PC-9 (cell line): ENCODE data around the gene CTTNBP2. TPM values are rescaled to one million over a fixed set of nuclear protein-coding genes. Genes with fewer than 3 reads are reported as not detected.
A peak's percentile ranks its signal among the peaks of the same experiment; 100 is the strongest.

ENCODE experiments used
- BruUV-seq: library from RNA; stranded (reverse); fragments of 400-500 nt; replicated peaks from 2 replicates; lab custom pipeline; 2021; lab: Mats Ljungman, UMichigan
- CTCF ChIA-PET: fragments of 300-600 bp; sonication (Branson Sonifier 250); formaldehyde crosslinking; loops from one replicate; lab custom pipeline; 2022; ENCODE audit warnings: antibody characterized with exemption; lab: Charles Lee
- POLR2A ChIA-PET: fragments of 300-600 bp; sonication (Branson Sonifier 250); formaldehyde crosslinking; loops from one replicate; lab custom pipeline; 2022; ENCODE audit warnings: antibody characterized with exemption; ENCODE audit not compliant: unreplicated experiment; lab: Charles Lee
- DNase-seq, 2 experiments: peaks; one replicate each; pipeline versions ENCODE4 v3.0.0 to v3.0.0-alpha.2; 2015 to 2022; ENCODE audit warnings: mixed read lengths in 1 of 2
- H2AFZ ChIP-seq: fragments of 200-600 bp; sonication (generic); 2 replicates; pipeline ENCODE4 v1.8.1; 2017; ENCODE audit warnings: antibody characterized with exemption
- H3F3A ChIP-seq: fragments of 200-600 bp; sonication (generic); 2 replicates; pipeline ENCODE4 v1.8.1; 2017; ENCODE audit warnings: antibody characterized with exemption, mild to moderate bottlenecking, low read depth; ENCODE audit not compliant: insufficient read depth
- H3K27ac ChIP-seq: fragments of 200-600 bp; sonication (generic); 2 replicates; pipeline ENCODE4 v1.6.1; 2016; ENCODE audit warnings: mixed run types
- H3K27me3 ChIP-seq: fragments of 200-600 bp; sonication (generic); 2 replicates; pipeline ENCODE4 v1.6.1; 2016; ENCODE audit warnings: low read depth, mixed run types; ENCODE audit not compliant: insufficient read depth
- H3K36me3 ChIP-seq: fragments of 200-600 bp; sonication (generic); 2 replicates; pipeline ENCODE4 v1.6.1; 2016; ENCODE audit warnings: low read depth, mixed run types
- H3K4me1 ChIP-seq: fragments of 200-600 bp; sonication (generic); replicated peaks from 2 replicates; pipeline ENCODE4 v1.6.1; 2016; ENCODE audit warnings: mixed run types; ENCODE audit not compliant: insufficient read depth
- H3K4me2 ChIP-seq: fragments of 200-600 bp; sonication (generic); 2 replicates; pipeline ENCODE4 v1.6.1; 2017; ENCODE audit warnings: mixed run types
- H3K4me3 ChIP-seq: fragments of 200-600 bp; sonication (generic); 2 replicates; pipeline ENCODE4 v1.6.1; 2016; ENCODE audit warnings: mixed run types
- H3K79me2 ChIP-seq: fragments of 200-600 bp; sonication (generic); 2 replicates; pipeline ENCODE4 v1.6.1; 2017; ENCODE audit warnings: low read depth, mixed run types
- H3K9me2 ChIP-seq: fragments of 200-600 bp; sonication (generic); 2 replicates; pipeline ENCODE4 v1.8.1; 2017; ENCODE audit warnings: mild to moderate bottlenecking; ENCODE audit not compliant: insufficient read depth
- H3K9me3 ChIP-seq: fragments of 200-600 bp; sonication (generic); 2 replicates; pipeline ENCODE4 v1.8.1; 2016; ENCODE audit warnings: low read depth; ENCODE audit not compliant: insufficient read depth
- H4K20me1 ChIP-seq: fragments of 200-600 bp; sonication (generic); 2 replicates; pipeline ENCODE4 v1.8.1; 2017; ENCODE audit not compliant: insufficient read depth
- CTCF ChIP-seq: fragments of 200-600 bp; sonication (generic); conservative IDR thresholded peaks from 2 replicates; pipeline ENCODE4 v1.6.1; 2017; ENCODE audit warnings: mixed run types, antibody characterized with exemption, mild to moderate bottlenecking, moderate library complexity
- EZH2 ChIP-seq: fragments of 200-600 bp; sonication (generic); IDR thresholded peaks from 2 replicates; pipeline ENCODE4 v1.8.0; 2017; ENCODE audit warnings: antibody characterized with exemption, low read depth
- intact Hi-C: fragments of 100-400 bp; cut with micrococcal nuclease; formaldehyde crosslinking; loops from one replicate; pipeline ENCODE4 v1.10.0; 2022; ENCODE audit not compliant: unreplicated experiment
- total RNA-seq: library from RNA; stranded (reverse); gene quantifications from 2 replicates; pipeline ENCODE4 v1.2.3, GENCODE V29; 2021

Gene CTTNBP2
- total RNA-seq, 1 experiment from 2014 or later = not detected

DNA sequence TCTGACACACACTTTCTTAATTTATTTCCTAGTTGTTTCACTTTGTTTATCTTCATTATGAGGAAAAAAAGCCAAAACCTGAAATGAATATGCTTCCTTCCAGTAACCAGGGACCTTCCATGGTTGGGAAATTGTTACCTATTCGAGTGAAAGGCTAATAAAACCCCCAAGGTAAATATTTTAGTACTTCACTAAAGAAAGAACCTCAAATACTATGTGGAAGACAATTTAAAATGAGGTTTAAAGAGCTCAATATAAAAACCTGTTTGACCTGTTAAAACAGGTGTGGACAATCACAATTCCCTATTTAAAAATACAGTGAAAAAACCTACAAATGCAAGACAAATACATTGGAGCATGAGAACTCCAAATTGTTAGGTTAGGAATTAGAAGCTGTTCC, 200.8 kb downstream of the CTTNBP2 start:
- no peak overlapping the region for H3K27ac ChIP-seq
- BruUV-seq = no TSS peak
- DNase-seq = peak in 1 of 2 experiments; percentile 48
- H3K79me2 ChIP-seq = no peaks in the 10 kb centered on the region
- no peaks in the 10 kb centered on the region for H3K9me2 ChIP-seq
- H3K4me3 ChIP-seq = no peak overlapping the region
- ChIA-PET CTCF (interaction anchor here (0.6 to 1.3 kb wide), 3 partner anchors 136 to 273 kb away, joined by 3 to 5 read pairs (median 4); no protein-coding TSS in a partner anchor), POLR2A (interaction anchor here (0.7 kb wide), 1 partner anchor 1453 kb away, joined by 7 read pairs; no protein-coding TSS in a partner anchor)
- H3K36me3 ChIP-seq = no peaks in the 10 kb centered on the region
- no peaks in the 10 kb centered on the region; the same call in 1 of the 2 replicates for H3K4me1 ChIP-seq
- H3K27me3 ChIP-seq = no peaks in the 10 kb centered on the region
- H2AFZ ChIP-seq = no peak overlapping the region
- intact Hi-C loops = loop anchor here (5.0 kb wide), 1 partner anchor 270 kb away; no protein-coding TSS in a partner anchor
- H3K9me3 ChIP-seq = no peaks in the 10 kb centered on the region
- H3K4me2 ChIP-seq = 0 out of 2 replicates have a peak overlapping the region, but pooled peaks have one; percentile 3
- H3F3A ChIP-seq = no peaks in the 10 kb centered on the region
- no peak for TF ChIP-seq CTCF
- no peaks in the 10 kb centered on the region for H4K20me1 ChIP-seq

GRCh38 chr7:117669818-117670217, 203.4 kb downstream of the CTTNBP2 start:
- Histone ChIP-seq H3K4me3 (no peak overlapping the region), H3K9me3 (no peaks in the 10 kb centered on the region), H4K20me1 (no peaks in the 10 kb centered on the region), H3K79me2 (no peaks in the 10 kb centered on the region), H3K36me3 (no peaks in the 10 kb centered on the region), H3K27ac (no peak overlapping the region), H2AFZ (no peak overlapping the region), H3K9me2 (no peaks in the 10 kb centered on the region), H3K4me2 (no peak overlapping the region), H3K4me1 (peaks cover 8% of the 10 kb centered on the region), H3F3A (no peaks in the 10 kb centered on the region), H3K27me3 (no peaks in the 10 kb centered on the region)
- TF ChIP-seq CTCF = no peak
- TF ChIP-seq EZH2 = no peak
- no peak for DNase-seq
- intact Hi-C loops = loop anchor here (5.0 kb wide), 1 partner anchor 268 kb away; no protein-coding TSS in a partner anchor
- CTCF ChIA-PET = no interaction called here
- POLR2A ChIA-PET = interaction anchor here (0.7 kb wide), 1 partner anchor 44 kb away, joined by 4 read pairs; no protein-coding TSS in a partner anchor
- BruUV-seq = no TSS peak

DNA sequence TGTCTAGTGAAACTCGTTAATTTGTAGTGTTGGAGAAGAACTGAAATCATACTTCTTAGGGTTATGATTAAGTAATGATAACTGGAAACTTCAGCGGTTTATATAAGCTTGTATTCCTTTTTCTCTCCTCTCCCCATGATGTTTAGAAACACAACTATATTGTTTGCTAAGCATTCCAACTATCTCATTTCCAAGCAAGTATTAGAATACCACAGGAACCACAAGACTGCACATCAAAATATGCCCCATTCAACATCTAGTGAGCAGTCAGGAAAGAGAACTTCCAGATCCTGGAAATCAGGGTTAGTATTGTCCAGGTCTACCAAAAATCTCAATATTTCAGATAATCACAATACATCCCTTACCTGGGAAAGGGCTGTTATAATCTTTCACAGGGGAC, 205.8 kb downstream of the CTTNBP2 start:
- TF ChIP-seq CTCF (no peak), EZH2 (no peak)
- no peaks in the 10 kb centered on the region for H3K9me2 ChIP-seq
- no peaks in the 10 kb centered on the region for H3K36me3 ChIP-seq
- intact Hi-C loops = loop anchor here (2.0 kb wide), 1 partner anchor 85 kb away; no protein-coding TSS in a partner anchor
- no peaks in the 10 kb centered on the region for H3K79me2 ChIP-seq
- CTCF ChIA-PET = no interaction called here
- H2AFZ ChIP-seq = no peak overlapping the region
- peaks cover 8% of the 10 kb centered on the region for H3K4me1 ChIP-seq
- POLR2A ChIA-PET = no interaction called here
- no peaks in the 10 kb centered on the region for H3K9me3 ChIP-seq
- DNase-seq = no peak
- H4K20me1 ChIP-seq = no peaks in the 10 kb centered on the region
- H3K4me2 ChIP-seq = no peak overlapping the region
- H3K27me3 ChIP-seq = no peaks in the 10 kb centered on the region
- H3K27ac ChIP-seq = no peak overlapping the region
- no TSS peak for BruUV-seq
- no peak overlapping the region for H3K4me3 ChIP-seq
- no peaks in the 10 kb centered on the region for H3F3A ChIP-seq
